Activated T-cell treated with anti-CD3 and anti-CD28 coated beads, Interleukin-2, amount 50 U/mL, for 4 hours (primary cell): ENCODE results near the gene C1orf50. TPM values are rescaled to one million over a fixed set of nuclear protein-coding genes. Genes with fewer than 3 reads are reported as not detected.
"Not testable (repeated sequence)": the region's sequence is repeated elsewhere in the genome, so short reads cannot be mapped to it uniquely, and the experiment has no call there.

ENCODE experiments used
- ATAC-seq, 2 donors: fragments of 200-7000 bp; cut with Tn5 transposase; one replicate each; pipeline ENCODE4 v1.10.0; 2021
- DNase-seq: peaks from one replicate; pipeline ENCODE4 v3.0.0-alpha.2; 2020
- H3K27me3 Mint-ChIP-seq: one replicate; pipeline ENCODE4 v1.8.0; 2021; ENCODE audit warnings: low read depth, mixed read lengths
- H3K36me3 Mint-ChIP-seq: one replicate; pipeline ENCODE4 v1.8.0; 2022; ENCODE audit warnings: mixed read lengths; ENCODE audit not compliant: insufficient read depth
- H3K4me1 Mint-ChIP-seq: one replicate; pipeline ENCODE4 v1.8.0; 2021; ENCODE audit warnings: low read depth, mixed read lengths
- H3K4me3 Mint-ChIP-seq: one replicate; pipeline ENCODE4 v1.8.0; 2021; ENCODE audit warnings: mild to moderate bottlenecking, moderate library complexity, mixed read lengths
- H3K9me3 Mint-ChIP-seq: one replicate; pipeline ENCODE4 v1.8.0; 2021; ENCODE audit warnings: mixed read lengths
- total RNA-seq, 3 donors: library from RNA; stranded (reverse); gene quantifications; one replicate each; pipeline ENCODE4 v1.2.1, GENCODE V29; 2021

The C1orf50 gene
- total RNA-seq, 3 donors from 2014 or later: 4.5 to 7.9 (median 5.0) TPM

GRCh38 chr1:42744148-42744413 is 23.0 kb upstream of the C1orf50 start:
- no peaks in the 10 kb centered on the region for H3K4me1 Mint-ChIP-seq
- no peak overlapping the region for H3K4me3 Mint-ChIP-seq
- DNase-seq: no peak
- H3K9me3 Mint-ChIP-seq: no peaks in the 10 kb centered on the region
- no peak for ATAC-seq
- peaks cover 9% of the 10 kb centered on the region for H3K36me3 Mint-ChIP-seq
- no peaks in the 10 kb centered on the region for H3K27me3 Mint-ChIP-seq

DNA sequence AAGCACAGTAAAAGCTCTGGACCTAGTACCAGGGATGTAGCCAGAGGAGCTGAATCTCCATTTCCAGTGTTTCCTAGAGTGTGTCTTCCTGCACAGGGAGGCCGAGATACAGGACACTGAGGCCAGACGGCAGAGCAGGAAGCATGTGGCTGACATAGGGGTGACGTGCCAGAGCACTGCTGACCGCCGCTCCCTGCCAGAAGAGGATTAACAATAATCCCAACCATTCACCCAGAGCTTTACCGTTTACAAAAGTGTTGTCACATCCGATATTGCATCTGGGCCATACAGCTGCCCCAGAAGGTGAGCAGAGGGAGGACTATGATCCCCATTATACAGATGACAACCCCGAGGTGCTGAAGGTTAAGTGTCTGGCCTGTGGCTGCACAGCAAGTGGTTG is 21.2 kb upstream of the C1orf50 start:
- DNase-seq: no peak
- Mint-ChIP-seq H3K4me1 (no peaks in the 10 kb centered on the region), H3K9me3 (no peaks in the 10 kb centered on the region), H3K27me3 (no peaks in the 10 kb centered on the region), H3K36me3 (peaks cover 20% of the 10 kb centered on the region), H3K4me3 (no peak overlapping the region)
- no peak for ATAC-seq

DNA sequence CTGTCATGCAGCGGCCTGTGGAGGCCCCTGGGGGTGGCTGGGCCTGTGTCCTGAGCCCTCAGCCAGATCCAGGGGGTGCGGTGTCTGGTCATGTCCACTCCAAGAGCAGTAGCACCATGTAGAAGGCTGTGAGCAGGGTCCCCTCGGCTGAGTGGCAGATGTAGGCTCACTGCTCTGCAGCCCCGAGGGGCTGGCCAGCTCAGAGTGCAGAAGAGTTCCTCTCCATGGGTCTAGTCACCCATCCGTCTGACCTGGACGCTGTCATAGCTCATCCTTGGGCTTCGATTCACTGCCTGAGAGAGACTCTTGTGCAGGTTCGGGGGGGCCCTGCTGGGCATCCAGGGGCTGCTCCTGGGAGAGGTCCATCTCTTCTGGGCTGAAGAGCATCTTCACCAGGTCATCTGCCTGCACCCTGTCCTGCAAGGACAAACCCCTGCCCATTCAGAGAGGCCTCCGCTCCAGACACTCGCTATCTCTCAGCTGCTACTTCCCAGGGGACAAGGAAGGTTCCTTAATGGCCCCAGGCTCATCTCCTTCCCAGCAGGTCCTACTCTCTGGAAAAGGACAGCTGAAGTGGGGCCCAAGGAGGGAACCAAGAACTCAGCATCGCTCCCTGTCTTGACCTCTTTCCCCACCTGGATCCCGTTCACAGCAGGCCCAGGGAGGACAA is 20.5 kb upstream of the C1orf50 start:
- H3K9me3 Mint-ChIP-seq: no peaks in the 10 kb centered on the region
- DNase-seq (no peak), ATAC-seq (no peak)
- H3K36me3 Mint-ChIP-seq: peaks cover 21% of the 10 kb centered on the region
- no peak overlapping the region for H3K4me3 Mint-ChIP-seq
- H3K4me1 Mint-ChIP-seq: no peaks in the 10 kb centered on the region
- H3K27me3 Mint-ChIP-seq: no peaks in the 10 kb centered on the region

DNA sequence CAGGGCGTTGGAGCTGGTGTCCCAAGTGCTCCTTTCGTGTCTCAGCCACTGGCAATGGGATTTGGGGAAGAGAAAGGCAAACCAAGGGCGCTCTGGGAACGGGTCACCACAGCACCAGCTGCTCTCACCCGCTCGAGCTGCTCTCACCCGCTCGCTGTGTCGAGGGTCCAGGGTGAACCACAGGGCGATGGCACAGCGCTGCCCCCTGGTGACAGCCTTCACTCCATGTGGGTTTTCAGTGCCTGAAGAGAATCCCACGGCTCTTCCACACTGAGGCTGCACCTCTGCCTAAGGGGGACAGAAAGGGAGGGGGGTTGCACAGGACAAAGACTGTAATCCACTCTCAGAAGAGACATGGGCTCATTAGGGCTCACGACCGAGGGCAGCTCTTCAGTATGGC is 19.9 kb upstream of the C1orf50 start:
- ATAC-seq (peak; percentile 50 to 73), DNase-seq (peak; percentile 51)
- Mint-ChIP-seq H3K4me3 (no peak overlapping the region), H3K27me3 (no peaks in the 10 kb centered on the region), H3K4me1 (no peaks in the 10 kb centered on the region), H3K36me3 (peaks cover 25% of the 10 kb centered on the region), H3K9me3 (no peaks in the 10 kb centered on the region)

DNA sequence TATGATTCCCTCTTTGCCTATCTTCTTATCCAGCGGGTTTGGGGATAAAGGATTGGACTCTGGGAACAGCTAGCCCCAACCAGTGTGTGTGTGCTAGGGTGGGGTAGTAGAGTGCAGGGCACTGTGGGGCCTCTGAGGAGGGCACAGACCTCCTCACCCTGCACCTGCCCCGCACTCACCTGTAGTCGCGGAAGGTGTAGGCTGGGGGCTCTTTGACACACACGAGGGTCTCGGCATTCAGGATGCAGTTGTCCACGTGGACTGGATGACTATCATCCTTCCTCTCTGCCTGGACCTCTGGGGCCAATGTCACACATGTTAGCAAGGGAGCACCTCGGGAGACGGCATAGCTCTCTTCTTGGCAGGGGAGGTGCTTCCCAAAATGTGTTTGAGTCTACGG is 19.0 kb upstream of the C1orf50 start:
- Mint-ChIP-seq H3K4me1 (no peaks in the 10 kb centered on the region), H3K27me3 (no peaks in the 10 kb centered on the region), H3K36me3 (peaks cover 34% of the 10 kb centered on the region), H3K4me3 (no peak overlapping the region), H3K9me3 (no peaks in the 10 kb centered on the region)
- ATAC-seq (no peak), DNase-seq (no peak)

DNA sequence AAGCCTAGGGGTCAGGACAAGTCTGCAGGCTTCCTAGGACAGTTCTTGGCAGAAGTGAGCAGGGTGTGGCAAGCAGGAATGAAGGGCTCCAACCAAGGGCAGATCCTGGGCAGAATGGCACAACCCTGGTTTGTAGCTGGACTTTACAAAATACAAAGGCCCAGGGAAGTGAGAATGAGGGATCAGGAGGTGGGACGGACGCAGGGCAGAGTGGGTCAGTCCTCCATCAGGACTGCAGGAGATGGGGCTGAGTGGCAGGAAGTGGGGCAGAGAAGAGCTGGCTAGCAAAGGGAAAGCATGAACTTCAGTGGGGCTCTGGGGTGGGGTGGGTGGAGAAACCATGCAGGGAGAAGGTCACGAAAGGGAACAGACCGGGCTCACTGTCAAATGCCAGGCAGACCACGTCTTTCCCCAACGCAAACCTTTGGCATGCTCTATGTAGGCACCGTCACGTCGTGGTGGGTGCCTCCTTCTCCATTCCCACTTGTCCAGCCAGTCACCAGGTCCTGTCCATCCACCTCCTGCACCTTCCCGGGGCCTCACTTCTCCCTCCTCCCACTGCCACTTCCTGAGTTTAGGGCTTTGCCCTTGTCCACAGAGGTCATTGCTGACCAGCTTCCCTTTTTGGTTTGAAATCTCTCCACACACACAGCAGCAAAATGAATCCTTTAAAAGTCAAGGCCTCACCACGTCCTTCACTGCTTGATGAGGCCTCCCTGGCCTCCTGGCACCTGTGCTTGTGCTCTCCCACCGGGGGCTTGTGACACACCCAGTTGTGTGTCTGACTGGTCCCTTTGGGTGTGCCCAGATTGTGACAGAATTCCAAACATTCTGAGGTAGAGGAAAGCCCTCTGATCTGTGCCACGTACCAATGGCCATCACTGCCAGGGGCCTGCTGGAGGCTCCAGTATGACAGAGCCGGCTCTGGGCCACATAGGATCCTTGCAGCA is 18.3 kb upstream of the C1orf50 start:
- no peak overlapping the region for H3K4me3 Mint-ChIP-seq
- H3K4me1 Mint-ChIP-seq: no peaks in the 10 kb centered on the region
- ATAC-seq (no peak), DNase-seq (no peak)
- H3K27me3 Mint-ChIP-seq: no peaks in the 10 kb centered on the region
- no peaks in the 10 kb centered on the region for H3K9me3 Mint-ChIP-seq
- H3K36me3 Mint-ChIP-seq: peaks cover 38% of the 10 kb centered on the region

DNA sequence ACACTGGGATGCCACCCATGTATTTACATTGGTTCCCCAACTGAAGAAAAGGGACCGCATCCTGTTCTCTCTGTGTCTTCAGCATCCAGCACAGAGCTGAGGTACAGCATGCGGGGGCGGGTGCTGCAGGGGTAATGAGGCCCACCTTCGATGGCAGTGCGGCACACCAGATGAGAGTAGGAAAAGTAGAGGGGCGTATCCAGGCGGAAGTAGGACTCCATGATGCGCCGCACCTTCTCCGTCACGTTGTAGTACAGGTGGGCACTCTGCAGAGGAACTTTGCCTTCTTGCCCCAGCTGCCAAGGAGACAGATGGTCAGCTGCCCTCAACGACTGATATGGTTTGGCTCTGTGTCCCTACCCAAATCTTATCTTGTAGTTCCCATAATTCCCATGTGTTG is 17.0 kb upstream of the C1orf50 start:
- H3K36me3 Mint-ChIP-seq: peaks cover 47% of the 10 kb centered on the region
- no peaks in the 10 kb centered on the region for H3K4me1 Mint-ChIP-seq
- no peak overlapping the region for H3K4me3 Mint-ChIP-seq
- ATAC-seq (no peak), DNase-seq (no peak)
- H3K9me3 Mint-ChIP-seq: no peaks in the 10 kb centered on the region
- H3K27me3 Mint-ChIP-seq: no peaks in the 10 kb centered on the region

GRCh38 chr1:42751511-42752070 is 15.5 kb upstream of the C1orf50 start:
- ATAC-seq, DNase-seq, H3K27me3 Mint-ChIP-seq, H3K9me3 Mint-ChIP-seq, H3K4me3 Mint-ChIP-seq, H3K4me1 Mint-ChIP-seq: not testable (repeated sequence)
- peaks cover 58% of the 10 kb centered on the region for H3K36me3 Mint-ChIP-seq

DNA sequence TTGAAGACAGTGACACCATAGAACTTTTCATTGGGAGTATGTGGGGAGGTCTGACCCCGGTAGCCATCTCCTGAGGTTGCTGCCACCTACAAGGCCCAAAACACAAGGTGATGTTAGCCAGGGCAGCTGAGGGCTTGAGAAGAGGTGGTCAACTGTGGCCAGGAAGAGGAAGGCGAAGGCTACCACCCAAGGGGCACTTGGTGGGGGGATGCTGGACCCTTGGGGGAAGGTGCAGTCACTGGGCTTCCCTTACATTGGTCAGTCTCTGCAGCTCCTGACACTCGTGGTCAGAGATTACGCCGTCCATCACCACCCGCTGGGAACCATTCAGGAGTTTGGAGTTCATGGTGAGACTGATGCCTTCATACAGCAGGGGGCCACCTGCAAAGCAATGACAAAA is 14.8 kb upstream of the C1orf50 start:
- Mint-ChIP-seq H3K27me3 (no peaks in the 10 kb centered on the region), H3K9me3 (no peaks in the 10 kb centered on the region)

DNA sequence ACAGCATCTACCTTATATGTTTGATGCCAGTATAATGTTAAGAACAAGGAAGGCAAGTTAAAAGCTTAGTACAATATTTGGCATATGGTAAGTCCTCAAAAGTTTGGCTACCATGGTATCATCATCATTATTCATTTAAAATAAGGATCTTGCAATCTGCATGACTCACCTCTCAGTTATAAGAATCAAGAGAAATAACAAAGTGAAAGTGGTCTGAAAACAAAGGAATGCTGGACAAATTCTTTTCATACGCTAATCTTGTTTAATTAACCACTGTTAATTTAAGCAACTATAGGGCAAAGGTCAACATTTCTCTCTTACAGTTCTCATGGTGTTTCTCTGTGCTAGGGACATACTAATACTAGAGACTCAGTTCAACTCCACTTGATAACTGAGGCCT is 14.0 kb upstream of the C1orf50 start:
- H3K4me1 Mint-ChIP-seq: peaks cover 1% of the 10 kb centered on the region
- no peaks in the 10 kb centered on the region for H3K27me3 Mint-ChIP-seq
- no peak overlapping the region for H3K4me3 Mint-ChIP-seq
- peaks cover 67% of the 10 kb centered on the region for H3K36me3 Mint-ChIP-seq
- H3K9me3 Mint-ChIP-seq: no peaks in the 10 kb centered on the region
- ATAC-seq (no peak), DNase-seq (no peak)

More for the DNA sequence above, 14.8 kb upstream of the C1orf50 start:
- ATAC-seq: no peak
- Mint-ChIP-seq H3K4me1 (peaks cover 1% of the 10 kb centered on the region), H3K36me3 (peaks cover 64% of the 10 kb centered on the region), H3K4me3 (no peak overlapping the region)
- DNase-seq: no peak

DNA sequence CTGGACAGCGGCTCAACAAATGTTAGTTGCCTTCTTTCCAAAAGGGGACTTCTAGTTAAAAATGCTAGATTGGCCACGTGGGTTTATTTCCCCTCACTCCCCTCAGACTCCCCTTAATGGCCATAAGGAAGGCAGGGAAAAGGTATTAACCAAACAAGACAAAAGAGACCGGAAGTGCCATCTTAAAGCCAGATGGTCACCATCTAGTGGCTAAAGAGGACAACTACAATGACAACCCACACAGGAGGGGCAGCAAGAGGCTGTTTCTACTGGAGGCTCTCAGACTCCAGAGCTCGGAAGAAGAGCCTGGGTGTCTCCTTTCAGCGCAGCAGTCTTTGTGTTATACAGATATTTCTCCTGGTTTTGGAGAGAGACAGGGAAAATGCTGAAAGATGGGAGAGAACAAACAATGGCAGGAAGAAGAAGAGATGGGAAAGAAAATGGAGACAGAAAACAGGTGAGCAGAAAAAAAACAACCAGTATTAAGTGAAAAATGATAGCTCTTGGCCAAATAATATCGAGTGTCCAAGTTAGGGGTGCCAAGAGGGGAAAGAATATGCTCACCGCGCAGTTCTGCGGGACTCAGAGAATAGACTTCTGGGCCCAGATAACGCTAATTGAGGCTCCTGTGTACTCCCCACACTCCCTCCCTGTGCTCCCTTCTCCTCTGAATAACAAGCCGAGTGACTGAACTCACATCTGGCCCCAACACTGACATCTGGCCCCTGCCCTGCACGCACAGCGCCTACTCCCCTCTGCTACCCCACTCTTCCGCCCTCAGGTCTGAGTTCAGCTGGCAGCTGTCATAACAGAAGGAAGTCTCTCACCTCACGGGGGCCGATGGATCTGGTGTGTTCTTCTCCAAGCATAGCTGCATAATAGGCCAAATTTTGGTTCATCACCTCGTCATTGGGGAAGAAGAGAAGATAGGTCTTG is 9.8 kb upstream of the C1orf50 start:
- Mint-ChIP-seq H3K27me3 (no peaks in the 10 kb centered on the region), H3K9me3 (no peaks in the 10 kb centered on the region), H3K36me3 (peaks cover 56% of the 10 kb centered on the region), H3K4me3 (no peak overlapping the region), H3K4me1 (peaks cover 1% of the 10 kb centered on the region)
- no peak for DNase-seq
- no peak for ATAC-seq

- peaks cover 50% of the 10 kb centered on the region for H3K36me3 Mint-ChIP-seq
Measured at GRCh38 chr1:42757892-42758275, 9.2 kb upstream of the C1orf50 start.

DNA sequence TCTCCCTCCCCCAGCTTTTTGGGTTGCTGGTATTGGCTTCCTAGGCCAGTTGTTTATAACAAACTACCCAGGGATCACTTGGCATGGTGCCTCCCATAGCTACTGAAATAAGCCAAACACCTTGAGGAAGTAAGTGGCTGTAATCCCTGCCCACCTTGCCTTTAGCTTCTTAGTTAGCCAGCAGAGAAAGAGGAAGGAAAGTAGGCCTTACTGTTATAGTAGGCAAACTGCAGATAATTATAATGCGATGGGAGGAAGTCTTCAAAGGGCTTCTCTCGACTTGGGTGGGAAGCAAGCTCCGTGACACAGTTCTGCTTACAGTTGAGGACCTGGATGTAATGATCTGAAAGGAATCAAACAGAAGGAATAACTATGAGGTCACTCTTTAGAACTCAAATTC is 8.4 kb upstream of the C1orf50 start:
- no peak for ATAC-seq
- H3K27me3 Mint-ChIP-seq: no peaks in the 10 kb centered on the region
- no peaks in the 10 kb centered on the region for H3K9me3 Mint-ChIP-seq
- no peak for DNase-seq
- H3K36me3 Mint-ChIP-seq: peaks cover 45% of the 10 kb centered on the region
- H3K4me3 Mint-ChIP-seq: no peak overlapping the region
- peaks cover 1% of the 10 kb centered on the region for H3K4me1 Mint-ChIP-seq

More at GRCh38 chr1:42757892-42758275, 9.2 kb upstream of the C1orf50 start:
- H3K27me3 Mint-ChIP-seq: no peaks in the 10 kb centered on the region
- H3K4me3 Mint-ChIP-seq: no peak overlapping the region
- peaks cover 1% of the 10 kb centered on the region for H3K4me1 Mint-ChIP-seq
- DNase-seq (no peak), ATAC-seq (no peak)
- no peaks in the 10 kb centered on the region for H3K9me3 Mint-ChIP-seq

DNA sequence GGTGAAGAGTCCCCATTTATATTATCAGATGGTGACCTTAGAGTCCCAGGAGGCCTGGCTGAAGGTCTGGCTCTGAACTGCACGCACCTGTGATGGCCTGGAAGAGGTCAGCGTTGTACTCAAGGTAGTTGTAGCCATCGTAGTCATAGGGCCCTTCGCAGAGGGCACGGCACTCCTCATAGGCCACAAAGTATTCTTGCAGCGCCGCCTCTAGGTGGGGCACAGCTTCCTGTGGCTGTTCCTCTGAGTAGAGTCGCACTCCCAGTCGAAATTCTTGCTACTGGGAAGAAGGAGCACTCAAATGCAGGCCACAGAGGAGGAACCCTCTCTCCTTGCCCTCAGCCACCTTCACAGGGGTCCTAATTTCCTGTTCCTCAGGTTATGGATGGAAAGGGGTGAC is 7.9 kb upstream of the C1orf50 start:
- Mint-ChIP-seq H3K36me3 (peaks cover 41% of the 10 kb centered on the region), H3K4me3 (no peak overlapping the region), H3K4me1 (peaks cover 1% of the 10 kb centered on the region), H3K27me3 (no peaks in the 10 kb centered on the region), H3K9me3 (no peaks in the 10 kb centered on the region)
- no peak for ATAC-seq
- no peak for DNase-seq
